Fibroblast of pulmonary artery (primary cell): ENCODE measurements around the gene CAMTA1.
A peak's percentile ranks its signal among the peaks of the same experiment; 100 is the strongest.

Experiments
- DNase-seq: peaks from one replicate; pipeline ENCODE4 v3.0.0-alpha.2; 2010; ENCODE audit warnings: low read depth
- H3K4me3 ChIP-seq: replicated peaks from 2 replicates; pipeline ENCODE4 v1.5.1; 2011; ENCODE audit warnings: low read depth, mild to moderate bottlenecking, control low read depth, low read length, moderate library complexity
- TF ChIP-seq, protein P1 (sequence below): IDR thresholded peaks from 2 replicates; pipeline ENCODE4 v1.5.1; 2011; ENCODE audit warnings: mild to moderate bottlenecking, control low read depth, low read length, inconsistent platforms; ENCODE audit errors: missing control alignments

Gene CAMTA1

DNA sequence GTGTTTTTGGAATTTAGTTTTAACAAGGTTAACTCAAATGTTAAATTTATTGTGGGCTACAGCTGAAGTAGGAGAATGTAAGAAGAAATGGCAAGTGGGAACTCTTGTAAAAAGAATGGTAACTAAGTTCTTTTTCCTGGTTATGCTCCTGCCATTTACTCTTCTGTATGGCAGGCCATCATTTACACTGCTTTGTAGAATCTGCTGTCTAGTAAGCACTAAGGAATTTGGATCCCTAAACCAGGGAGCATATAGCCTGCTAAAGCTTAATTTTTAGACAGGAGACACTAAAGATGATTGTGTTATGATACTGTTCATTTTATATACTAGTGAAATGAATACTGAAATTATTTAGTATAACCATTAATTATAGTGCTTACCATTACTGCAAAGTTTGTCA, 85.3 kb downstream of the CAMTA1 start:
- peak; percentile 19 for DNase-seq
- TF ChIP-seq, protein P1, sequence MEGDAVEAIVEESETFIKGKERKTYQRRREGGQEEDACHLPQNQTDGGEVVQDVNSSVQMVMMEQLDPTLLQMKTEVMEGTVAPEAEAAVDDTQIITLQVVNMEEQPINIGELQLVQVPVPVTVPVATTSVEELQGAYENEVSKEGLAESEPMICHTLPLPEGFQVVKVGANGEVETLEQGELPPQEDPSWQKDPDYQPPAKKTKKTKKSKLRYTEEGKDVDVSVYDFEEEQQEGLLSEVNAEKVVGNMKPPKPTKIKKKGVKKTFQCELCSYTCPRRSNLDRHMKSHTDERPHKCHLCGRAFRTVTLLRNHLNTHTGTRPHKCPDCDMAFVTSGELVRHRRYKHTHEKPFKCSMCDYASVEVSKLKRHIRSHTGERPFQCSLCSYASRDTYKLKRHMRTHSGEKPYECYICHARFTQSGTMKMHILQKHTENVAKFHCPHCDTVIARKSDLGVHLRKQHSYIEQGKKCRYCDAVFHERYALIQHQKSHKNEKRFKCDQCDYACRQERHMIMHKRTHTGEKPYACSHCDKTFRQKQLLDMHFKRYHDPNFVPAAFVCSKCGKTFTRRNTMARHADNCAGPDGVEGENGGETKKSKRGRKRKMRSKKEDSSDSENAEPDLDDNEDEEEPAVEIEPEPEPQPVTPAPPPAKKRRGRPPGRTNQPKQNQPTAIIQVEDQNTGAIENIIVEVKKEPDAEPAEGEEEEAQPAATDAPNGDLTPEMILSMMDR = no peak
- no peak overlapping the region for H3K4me3 ChIP-seq

DNA sequence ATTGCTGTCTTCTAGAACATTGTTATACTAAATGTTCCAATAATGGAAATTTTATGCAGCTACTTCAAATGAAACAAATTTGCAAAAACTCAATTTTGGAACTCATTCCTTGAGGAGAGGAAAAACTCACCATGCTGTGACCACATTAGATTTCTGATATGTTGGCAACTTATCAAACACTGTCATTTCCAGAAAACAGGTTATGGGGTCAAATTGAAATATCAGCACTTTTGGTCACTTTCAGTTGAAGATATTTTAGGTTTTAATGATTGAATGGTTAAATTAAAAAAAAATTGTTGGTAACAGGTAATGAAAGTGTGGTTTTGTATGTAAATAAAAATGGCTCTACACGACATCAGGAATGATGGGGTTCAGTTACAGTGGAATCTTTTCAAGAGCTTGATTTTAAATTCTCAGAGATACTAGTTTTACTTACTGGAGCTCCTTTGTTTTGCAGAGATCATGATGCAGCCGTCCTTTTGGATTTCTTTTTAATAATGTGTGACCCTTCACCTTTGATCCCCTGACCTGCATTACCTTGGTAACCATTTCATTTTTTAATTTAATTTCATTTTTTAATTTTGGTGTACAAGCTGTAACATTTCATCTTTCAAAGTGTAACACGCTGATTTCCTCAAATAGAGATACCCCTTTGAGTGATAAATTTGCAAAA, 86.2 kb downstream of the CAMTA1 start:
- DNase-seq = no peak
- H3K4me3 ChIP-seq = no peak overlapping the region
- TF ChIP-seq, protein P1 = no peak

DNA sequence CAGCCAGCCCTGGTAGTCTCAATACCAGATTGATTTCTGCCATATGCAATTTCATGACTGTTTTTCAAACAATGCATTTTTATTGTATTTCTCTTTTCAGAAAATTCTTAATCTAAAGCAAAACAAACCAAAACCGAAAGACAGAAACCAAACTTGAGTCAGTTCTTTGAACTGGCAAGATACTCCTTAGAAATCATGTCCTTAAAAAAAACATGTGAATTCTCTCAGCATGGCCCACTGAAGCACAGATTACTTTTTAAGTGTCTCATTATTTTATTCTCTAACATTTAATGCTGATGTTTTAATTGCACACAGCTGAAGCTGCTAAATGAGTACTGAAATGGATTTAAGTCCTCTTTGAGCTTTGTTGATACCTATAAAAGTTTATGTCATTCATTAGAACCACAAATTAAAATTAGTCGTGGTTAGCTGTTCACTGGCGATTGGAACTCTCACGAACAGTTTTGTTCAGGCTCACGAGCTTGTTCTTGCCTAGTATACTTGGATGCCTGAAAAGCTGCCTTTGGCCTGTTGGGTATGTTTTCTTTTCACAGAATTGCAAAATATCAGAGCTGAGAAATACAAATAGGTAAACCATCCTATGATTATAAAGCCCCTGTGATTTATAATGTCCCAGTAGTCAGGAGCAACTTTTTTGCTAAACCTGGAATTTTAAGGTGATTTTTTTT, 87.5 kb downstream of the CAMTA1 start:
- DNase-seq = peak; percentile 13
- H3K4me3 ChIP-seq = no peak overlapping the region
- TF ChIP-seq, protein P1 = no peak

DNA sequence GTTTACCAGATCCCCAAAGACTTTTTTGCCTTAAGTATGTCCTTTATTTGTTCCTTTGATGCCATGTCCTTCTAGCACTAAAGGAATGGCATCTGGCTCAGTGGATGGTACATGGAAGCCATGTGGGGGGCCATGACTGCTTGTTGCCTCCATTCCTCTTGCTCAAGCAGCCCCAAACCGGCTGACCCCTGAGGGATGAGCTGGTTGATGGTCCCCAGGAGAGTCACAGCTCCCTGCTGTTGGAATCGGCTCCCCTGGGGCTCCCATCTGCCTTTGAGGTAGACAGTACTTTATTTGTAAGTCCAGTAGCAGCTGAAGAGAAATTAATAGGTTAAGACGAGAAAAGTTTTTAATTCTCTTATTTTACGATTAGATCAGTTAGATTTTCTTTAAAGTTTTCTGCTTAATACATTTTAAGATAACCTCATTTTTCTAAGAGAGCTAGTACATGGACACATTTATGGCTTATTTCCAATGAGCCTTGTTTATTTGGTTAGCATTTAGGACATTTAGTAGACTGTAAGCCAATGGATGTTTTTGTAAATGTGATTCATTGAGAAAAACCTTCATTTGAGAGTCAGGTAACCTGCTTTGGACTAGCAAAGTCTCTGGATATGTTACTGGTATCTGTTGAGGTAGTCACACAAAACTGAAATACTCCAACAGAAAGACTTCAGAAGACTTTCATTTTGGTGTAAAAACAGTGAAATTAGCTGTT, 88.2 kb downstream of the CAMTA1 start:
- peak; percentile 12 for DNase-seq
- H3K4me3 ChIP-seq = no peak overlapping the region
- TF ChIP-seq, protein P1 = no peak

DNA sequence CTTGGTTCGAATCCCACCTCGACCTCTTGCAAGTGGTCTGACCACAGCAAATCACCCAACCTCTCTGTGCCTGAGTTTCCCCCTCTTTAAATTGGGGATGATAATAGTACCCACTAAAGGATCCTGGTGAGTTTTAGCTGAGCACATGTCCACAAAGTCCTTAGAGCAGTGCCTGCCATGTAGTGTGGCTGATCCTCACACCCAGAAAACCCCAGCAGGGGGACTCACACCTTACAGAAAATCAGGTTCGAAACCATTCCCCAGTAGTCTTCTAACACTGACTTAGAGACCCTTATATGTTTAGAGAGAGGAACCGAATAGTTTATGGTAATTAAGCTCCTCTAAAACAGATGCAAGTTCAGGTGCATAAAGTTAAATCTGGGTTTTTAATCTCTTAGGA, 89.0 kb downstream of the CAMTA1 start:
- no peak overlapping the region for H3K4me3 ChIP-seq
- TF ChIP-seq, protein P1 = no peak
- no peak for DNase-seq

DNA sequence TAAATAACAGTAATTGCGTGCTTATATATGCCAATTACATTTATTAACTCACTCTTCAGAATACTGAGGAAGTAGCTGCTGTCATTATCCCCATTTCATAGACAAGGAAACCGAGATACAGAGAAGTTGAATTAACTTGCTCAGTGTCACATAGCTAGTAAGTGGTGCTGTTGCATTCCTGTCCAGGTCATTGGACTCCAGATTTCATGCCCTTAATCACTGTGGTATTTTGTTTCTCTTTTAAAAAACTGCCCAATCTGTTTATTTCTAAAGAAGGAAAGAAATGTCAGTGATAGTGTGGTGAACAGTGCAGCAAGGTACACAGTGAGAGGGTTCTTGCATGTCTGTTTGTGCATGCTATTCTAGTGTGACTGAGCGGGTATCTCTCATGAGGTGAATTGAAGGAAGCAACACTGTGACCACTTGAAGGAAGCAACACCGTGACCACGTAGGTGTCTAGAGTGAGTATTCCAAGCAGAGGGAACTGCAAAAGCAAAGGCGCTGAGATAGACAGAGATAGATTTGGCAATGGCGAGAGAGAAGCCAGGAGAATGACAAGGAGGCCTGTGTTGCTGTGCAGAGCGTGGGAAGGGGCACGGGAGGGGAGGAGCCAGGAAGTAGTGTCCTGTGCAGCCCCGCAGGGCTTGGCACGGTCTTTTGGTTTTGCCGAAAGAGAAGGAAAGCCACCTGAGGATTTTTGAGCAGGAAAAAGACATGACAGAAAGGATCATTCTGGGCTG, 95.9 kb downstream of the CAMTA1 start:
- TF ChIP-seq, protein P1 = no peak
- no peak for DNase-seq
- no peak overlapping the region for H3K4me3 ChIP-seq
